Common myeloid progenitor, CD34-positive (primary cell): ENCODE results near the gene DCHS2.

Experiments used
- CTCF ChIA-PET: fragments of 350-600 bp; sonication (Branson Sonifier 250); formaldehyde crosslinking; loops from one replicate; lab custom pipeline; 2021; ENCODE audit warnings: antibody characterized with exemption; lab: Charles Lee
- POLR2A ChIA-PET: fragments of 350-600 bp; sonication (Branson Sonifier 250); formaldehyde crosslinking; loops from one replicate; lab custom pipeline; 2021; ENCODE audit warnings: antibody characterized with exemption; lab: Charles Lee
- DNase-seq, 3 donors: peaks; one replicate each; pipeline versions ENCODE4 v3.0.0 to v3.0.0-alpha.2; 2013
- H3K27ac ChIP-seq, 2 experiments: 1 replicate in 1 of 2; 2 replicates in 1 of 2; pipeline ENCODE4 v1.7.0; 2013; ENCODE audit warnings: inconsistent platforms in 2 of 2, low read length in 2 of 2, mild to moderate bottlenecking in 2 of 2, low read depth in 1 of 2, moderate library complexity in 1 of 2; ENCODE audit not compliant: severe bottlenecking in 2 of 2, insufficient read depth in 1 of 2, poor library complexity in 1 of 2
- H3K27me3 ChIP-seq, 5 experiments: replicated peaks in 2 of 5; 1 replicate in 3 of 5; 2 replicates in 2 of 5; pipeline versions ENCODE4 v1.6.1 to v1.7.0; 2013; ENCODE audit warnings: low read length in 4 of 5, mild to moderate bottlenecking in 2 of 5, moderate library complexity in 2 of 5, inconsistent platforms in 1 of 5; ENCODE audit not compliant: insufficient read depth in 5 of 5, control insufficient read depth in 4 of 5
- H3K36me3 ChIP-seq, 4 experiments: 1 replicate in 2 of 4; 2 replicates in 2 of 4; pipeline versions ENCODE4 v1.6.1 to v1.7.0; 2013; ENCODE audit warnings: low read length in 3 of 4, control low read depth in 1 of 4, mild to moderate bottlenecking in 1 of 4; ENCODE audit not compliant: control insufficient read depth in 4 of 4, insufficient read depth in 4 of 4
- H3K4me1 ChIP-seq, 4 experiments: 1 replicate in 3 of 4; 2 replicates in 1 of 4; pipeline versions ENCODE4 v1.6.1 to v1.7.1; 2013; ENCODE audit warnings: low read length in 3 of 4, mild to moderate bottlenecking in 3 of 4, control low read depth in 1 of 4, inconsistent platforms in 1 of 4, moderate library complexity in 1 of 4; ENCODE audit not compliant: control insufficient read depth in 4 of 4, insufficient read depth in 4 of 4; ENCODE audit errors: control extremely low read depth in 1 of 4
- H3K4me3 ChIP-seq, 7 experiments: 1 replicate in 4 of 7; 2 replicates in 3 of 7; pipeline versions ENCODE4 v1.5.1 to v1.7.0; 2013; ENCODE audit warnings: mild to moderate bottlenecking in 7 of 7, low read length in 6 of 7, moderate library complexity in 6 of 7, inconsistent platforms in 2 of 7, low read depth in 2 of 7, control low read depth in 1 of 7; ENCODE audit not compliant: insufficient read depth in 4 of 7, control insufficient read depth in 1 of 7; ENCODE audit errors: extremely low read depth in 1 of 7
- H3K9me3 ChIP-seq, 5 experiments: 1 replicate in 4 of 5; 2 replicates in 1 of 5; pipeline versions ENCODE4 v1.6.1 to v1.7.1; 2013; ENCODE audit warnings: low read length in 4 of 5, mild to moderate bottlenecking in 2 of 5, inconsistent platforms in 1 of 5, low read depth in 1 of 5, moderate library complexity in 1 of 5; ENCODE audit not compliant: control insufficient read depth in 4 of 5, insufficient read depth in 2 of 5; ENCODE audit errors: control extremely low read depth in 1 of 5
- WGBS: methylation state at CpG from one replicate; pipeline ENCODE4 v1.1.5; 2013; ENCODE audit not compliant: insufficient coverage; 5-methylcytosine and 5-hydroxymethylcytosine counted together

Gene DCHS2

GRCh38 chr4:154414371-154414770 lies 77.2 kb downstream of the DCHS2 start:
- Histone ChIP-seq H3K27me3 (peaks cover 6 to 20% (median 13%) of the 10 kb centered on the region in 5 experiments), H3K27ac (no peak overlapping the region), H3K36me3 (no peaks in the 10 kb centered on the region), H3K4me1 (peaks cover 0 to 14% (median 8%) of the 10 kb centered on the region in 4 experiments), H3K4me3 (no peak overlapping the region), H3K9me3 (no peaks in the 10 kb centered on the region)
- POLR2A ChIA-PET, result no interaction called here
- CTCF ChIA-PET, result interaction anchor here (0.6 to 0.7 kb wide), 2 partner anchors 51 to 116 kb away, joined by 3 read pairs; no protein-coding TSS in a partner anchor
- WGBS, result no CpG with 5 or more reads among the region's 2 CpGs
- no peak for DNase-seq

GRCh38 chr4:154407443-154407842 lies 84.2 kb downstream of the DCHS2 start:
- peaks cover 0 to 6% (median 3%) of the 10 kb centered on the region in 5 experiments for H3K27me3 ChIP-seq
- no peak overlapping the region for H3K27ac ChIP-seq
- DNase-seq, result no peak
- H3K4me1 ChIP-seq, result no peaks in the 10 kb centered on the region
- H3K36me3 ChIP-seq, result no peaks in the 10 kb centered on the region
- H3K4me3 ChIP-seq, result no peak overlapping the region
- H3K9me3 ChIP-seq, result no peaks in the 10 kb centered on the region
- ChIA-PET CTCF (interaction anchor here (1.3 kb wide), 1 partner anchor 9 kb away, joined by 3 read pairs; no protein-coding TSS in a partner anchor), POLR2A (no interaction called here)

GRCh38 chr4:154406018-154406795 lies 85.4 kb downstream of the DCHS2 start:
- H3K4me3 ChIP-seq, result no peak overlapping the region
- no peaks in the 10 kb centered on the region for H3K36me3 ChIP-seq
- H3K27me3 ChIP-seq, result peaks cover 0 to 6% (median 0%) of the 10 kb centered on the region in 5 experiments
- no peak overlapping the region for H3K27ac ChIP-seq
- WGBS, result 67% methylated on average over 3 of the region's 4 CpGs
- DNase-seq, result peak in 2 of 3 donors; percentile 23 to 42
- ChIA-PET CTCF (interaction anchor here (0.8 to 1.3 kb wide), 2 partner anchors 11 to 96 kb away, joined by 3 read pairs; no protein-coding TSS in a partner anchor), POLR2A (no interaction called here)
- no peaks in the 10 kb centered on the region for H3K4me1 ChIP-seq
- no peaks in the 10 kb centered on the region for H3K9me3 ChIP-seq

GRCh38 chr4:154399259-154399974 lies 92.2 kb downstream of the DCHS2 start:
- ChIA-PET POLR2A (no interaction called here), CTCF (interaction anchor here (1.2 kb wide), 1 partner anchor 108 kb away, joined by 3 read pairs; no protein-coding TSS in a partner anchor)
- 77% methylated on average over 3 of the region's 10 CpGs for WGBS
- Histone ChIP-seq H3K9me3 (no peaks in the 10 kb centered on the region), H3K36me3 (no peaks in the 10 kb centered on the region), H3K27me3 (peaks cover 0 to 4% (median 2%) of the 10 kb centered on the region in 5 experiments), H3K27ac (no peak overlapping the region), H3K4me3 (no peak overlapping the region), H3K4me1 (no peaks in the 10 kb centered on the region)
- peak; percentile 1 to 37 (median 36) for DNase-seq

- H3K4me1 ChIP-seq, result no peaks in the 10 kb centered on the region
- no CpG with 5 or more reads among the region's 3 CpGs for WGBS
- CTCF ChIA-PET, result no interaction called here
- no peak overlapping the region for H3K27ac ChIP-seq
- no peak for DNase-seq
- no peaks in the 10 kb centered on the region for H3K9me3 ChIP-seq
- H3K36me3 ChIP-seq, result no peaks in the 10 kb centered on the region
- H3K4me3 ChIP-seq, result no peak overlapping the region
- peaks cover 0 to 3% (median 2%) of the 10 kb centered on the region in 5 experiments for H3K27me3 ChIP-seq
- POLR2A ChIA-PET, result no interaction called here
Observed at GRCh38 chr4:154390324-154390723, 101.3 kb downstream of the DCHS2 start.

DNA sequence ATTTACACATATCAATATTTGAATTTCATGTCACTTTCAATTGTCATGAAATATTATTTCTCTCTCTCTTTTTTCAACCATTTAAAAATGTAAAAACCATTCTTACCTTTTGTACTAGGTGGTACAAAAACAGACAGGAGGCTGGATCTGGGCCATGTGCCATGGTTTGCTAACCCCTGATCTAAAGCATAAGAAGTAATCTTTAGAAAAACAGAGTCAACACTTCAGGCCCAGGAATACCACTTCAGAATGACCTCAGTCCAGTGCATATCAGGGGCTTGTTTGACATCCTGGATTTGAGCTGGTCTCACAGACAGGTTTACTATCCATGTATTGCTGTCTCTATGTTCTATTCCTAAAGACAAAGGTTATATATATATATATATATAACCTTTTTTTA lies 102.5 kb downstream of the DCHS2 start:
- Histone ChIP-seq H3K36me3 (no peaks in the 10 kb centered on the region), H3K4me1 (no peaks in the 10 kb centered on the region), H3K27ac (no peak overlapping the region), H3K27me3 (peaks cover 0 to 3% (median 2%) of the 10 kb centered on the region in 5 experiments), H3K9me3 (no peaks in the 10 kb centered on the region), H3K4me3 (no peak overlapping the region)
- ChIA-PET CTCF (no interaction called here), POLR2A (no interaction called here)
- no peak for DNase-seq

DNA sequence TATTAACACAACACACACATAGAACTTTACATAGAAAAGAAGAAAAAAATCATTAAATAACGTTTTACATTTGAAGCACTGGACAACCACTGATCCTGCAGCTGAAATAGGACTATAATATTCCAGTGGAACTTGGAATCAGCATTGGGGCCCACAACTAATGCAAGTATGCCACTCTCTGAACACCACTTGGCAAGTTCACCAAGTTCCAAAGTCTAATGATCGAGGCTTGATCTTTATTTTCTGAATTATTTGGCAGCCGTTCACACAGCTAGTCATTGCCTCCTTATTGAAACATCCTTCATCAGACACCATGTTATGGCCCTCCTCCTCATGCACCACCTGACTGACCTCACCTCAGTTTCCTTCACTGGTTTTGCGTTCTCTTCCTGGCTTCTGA lies 107.6 kb downstream of the DCHS2 start:
- no peak for DNase-seq
- peaks cover 0 to 2% (median 0%) of the 10 kb centered on the region in 5 experiments for H3K9me3 ChIP-seq
- no peaks in the 10 kb centered on the region for H3K36me3 ChIP-seq
- peaks cover 0 to 3% (median 0%) of the 10 kb centered on the region in 5 experiments for H3K27me3 ChIP-seq
- ChIA-PET POLR2A (no interaction called here), CTCF (no interaction called here)
- WGBS, result 89% methylated on average over 4 of the region's 4 CpGs
- no peaks in the 10 kb centered on the region for H3K4me1 ChIP-seq
- no peak overlapping the region for H3K27ac ChIP-seq
- H3K4me3 ChIP-seq, result no peak overlapping the region
